Measurements from ENCODE around the gene WHRN. TPM values are rescaled to one million over a fixed set of nuclear protein-coding genes. Genes with fewer than 3 reads are reported as not detected.

The WHRN gene
- total RNA-seq, 2 donors from 2014 or later, result 3.3 to 3.6 TPM

Other genes starting within 250 kb of the WHRN start
- gene ORM1, start 182.4 kb downstream of the WHRN start, total RNA-seq, result 10 to 100 TPM in 1 of 2 donors, not detected in 1; 10.3 TPM
- gene ORM2, start 175.6 kb downstream of the WHRN start, total RNA-seq, result 1 to 10 TPM in 1 of 2 donors, not detected in 1; 2.4 TPM
- gene AKNA, start 117.5 kb downstream of the WHRN start, total RNA-seq, result 10 to 100 TPM; 26.9 to 44.9 TPM
- gene ATP6V1G1, start 82.3 kb upstream of the WHRN start, total RNA-seq, result 10 to 100 TPM; 59.4 to 74.4 TPM
- gene TMEM268, start 105.8 kb upstream of the WHRN start, total RNA-seq, result 1 to 10 TPM; 7.4 to 8.0 TPM
- not detected for gene TEX53, start 152.3 kb upstream of the WHRN start, total RNA-seq
- gene TEX48, start 176.7 kb upstream of the WHRN start, total RNA-seq, result not detected

All from colonic mucosa (tissue), 2 donors.